Neural progenitor cell (in vitro differentiated cells): ENCODE results near the gene CCDC61.

Experiments used
- CTCF ChIP-seq: fragments of 200-600 bp; sonication (generic); IDR thresholded peaks from 2 replicates; pipeline ENCODE4 v1.5.1; 2017; ENCODE audit warnings: antibody characterized with exemption, mild to moderate bottlenecking
- EZH2 ChIP-seq: fragments of 200-600 bp; sonication (generic); IDR thresholded peaks from 2 replicates; pipeline ENCODE4 v1.6.1; 2017; ENCODE audit warnings: antibody characterized with exemption, mild to moderate bottlenecking, moderate library complexity
- EZH2phosphoT487 ChIP-seq: fragments of 200-600 bp; sonication (generic); IDR thresholded peaks from 2 replicates; pipeline ENCODE4 v1.6.1; 2017; ENCODE audit warnings: antibody characterized with exemption

DNA sequence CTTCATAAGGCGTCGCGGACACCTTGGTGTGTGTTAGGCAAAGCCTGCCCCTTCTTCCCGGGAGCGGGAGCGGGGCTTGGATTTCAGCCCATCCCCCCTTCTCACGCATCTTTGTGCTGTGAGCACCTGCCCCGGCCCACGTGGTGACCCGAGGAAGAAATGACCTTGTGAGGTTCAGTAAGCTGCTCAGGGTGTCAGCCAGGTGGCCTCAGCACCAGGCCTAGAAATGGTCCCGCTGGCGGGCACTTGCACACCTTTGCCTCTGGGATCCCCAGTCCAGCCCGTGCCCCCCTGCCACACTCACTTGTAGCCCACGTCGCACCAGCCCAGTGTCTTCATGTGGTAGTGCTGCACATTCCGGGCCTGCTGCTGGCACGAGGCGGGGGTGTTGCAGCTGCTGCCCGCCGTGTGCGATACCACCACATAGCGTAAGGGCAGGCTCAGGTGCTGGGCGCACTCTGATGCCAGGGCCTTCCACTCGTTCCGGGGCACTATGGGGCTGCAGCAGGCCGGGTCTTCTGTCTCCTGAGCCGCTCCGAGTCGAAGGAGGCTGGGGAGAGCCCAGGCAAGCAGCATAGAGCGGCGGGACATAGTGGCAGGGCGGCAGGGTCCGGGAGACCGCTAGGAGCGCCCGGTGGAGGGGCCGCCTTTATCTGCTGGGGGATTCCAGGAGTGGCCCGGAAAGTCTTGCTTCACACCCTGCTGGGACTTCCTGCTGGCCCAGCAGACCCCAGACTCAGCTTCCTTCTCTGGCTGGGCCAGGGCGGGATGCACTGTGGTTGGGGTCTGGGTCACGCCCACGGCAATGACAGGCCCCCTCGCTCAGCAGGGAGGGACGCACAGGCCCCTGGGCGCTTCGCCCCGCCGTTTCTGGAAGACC, 27.4 kb downstream of the CCDC61 start, which contains the start of gene PGLYRP1:
- TF ChIP-seq EZH2 (no peak), CTCF (no peak), EZH2phosphoT487 (no peak)
